HG03095 (cell line): ENCODE data around the gene ZNF783.
"Not testable (repeated sequence)": the region's sequence is repeated elsewhere in the genome, so short reads cannot be mapped to it uniquely, and the experiment has no call there.

Source experiments
- ATAC-seq: cut with Tn5 transposase; IDR thresholded peaks from one replicate; pipeline ENCODE4 v1.9.1; 2021; ENCODE audit warnings: moderate library complexity; ENCODE audit not compliant: unreplicated experiment

Gene ZNF783

GRCh38 chr7:149325248-149325647 is 63.3 kb downstream of the ZNF783 start:
- ATAC-seq, result no peak

- ATAC-seq, result no peak
Measured at GRCh38 chr7:149329265-149329664, 67.3 kb downstream of the ZNF783 start.

GRCh38 chr7:149329766-149330334 is 67.9 kb downstream of the ZNF783 start:
- ATAC-seq, result no peak

- no peak for ATAC-seq
Measured at GRCh38 chr7:149330914-149331567, 69.0 kb downstream of the ZNF783 start.

GRCh38 chr7:149332602-149333320 is 70.8 kb downstream of the ZNF783 start:
- ATAC-seq, result not testable (repeated sequence)

DNA sequence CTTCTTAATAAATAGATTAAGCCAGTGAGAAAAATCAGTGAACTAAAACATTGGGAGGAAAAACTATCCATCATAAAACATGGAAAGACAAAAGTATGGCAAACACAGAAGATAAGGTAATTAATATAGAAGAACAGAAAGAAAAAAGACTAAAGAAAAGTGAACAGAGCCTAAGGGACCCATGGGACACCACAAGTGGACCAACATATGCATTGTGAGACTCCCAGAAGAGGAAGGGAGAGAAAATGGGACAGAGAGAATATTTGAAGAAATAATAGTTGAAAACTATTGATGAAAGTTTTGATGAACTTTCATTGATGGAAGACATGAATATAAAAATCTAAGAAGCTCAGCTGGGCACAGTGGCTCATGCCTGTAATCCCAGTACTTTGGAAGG is 71.3 kb downstream of the ZNF783 start:
- no peak for ATAC-seq

DNA sequence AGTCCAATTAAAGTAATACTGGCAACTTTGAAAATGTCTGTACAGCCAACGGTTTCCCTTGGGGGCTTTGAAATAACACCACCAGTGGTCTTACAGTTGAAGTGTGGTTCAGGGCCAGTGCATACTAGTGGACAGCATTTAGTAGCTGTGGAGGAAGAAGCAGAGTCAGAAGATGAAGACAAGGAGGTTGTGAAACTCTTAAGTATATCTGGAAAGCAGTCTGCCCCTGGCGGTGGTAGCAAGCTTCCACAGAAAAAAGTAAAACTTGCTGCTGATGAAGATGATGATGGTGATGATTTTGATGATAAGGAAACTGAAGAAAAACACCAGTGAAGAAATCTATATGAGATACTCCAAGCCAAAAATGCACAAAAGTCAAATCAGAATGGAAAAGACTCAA is 72.2 kb downstream of the ZNF783 start:
- ATAC-seq, result no peak
